Ovary (tissue), 3 donors: ENCODE measurements around the gene PRM2.

Experiments used
- EP300 ChIP-seq: sonication (generic); formaldehyde crosslinking; IDR thresholded peaks from one replicate; pipeline ENCODE4 v1.6.1; 2017; ENCODE audit warnings: antibody characterized with exemption
- TF ChIP-seq, protein P1 (sequence below), 3 donors: fragments of 450-650 bp in 2 of 3; fragments of 200-600 bp in 1 of 3; IDR thresholded peaks; one replicate each; pipeline versions ENCODE4 v1.5.1 to v1.8.0; 2016 to 2022; ENCODE audit warnings: antibody characterized with exemption in 3 of 3, mild to moderate bottlenecking in 1 of 3
- donor health status: DM: no; HTN: no; CAD: no.

DNA sequence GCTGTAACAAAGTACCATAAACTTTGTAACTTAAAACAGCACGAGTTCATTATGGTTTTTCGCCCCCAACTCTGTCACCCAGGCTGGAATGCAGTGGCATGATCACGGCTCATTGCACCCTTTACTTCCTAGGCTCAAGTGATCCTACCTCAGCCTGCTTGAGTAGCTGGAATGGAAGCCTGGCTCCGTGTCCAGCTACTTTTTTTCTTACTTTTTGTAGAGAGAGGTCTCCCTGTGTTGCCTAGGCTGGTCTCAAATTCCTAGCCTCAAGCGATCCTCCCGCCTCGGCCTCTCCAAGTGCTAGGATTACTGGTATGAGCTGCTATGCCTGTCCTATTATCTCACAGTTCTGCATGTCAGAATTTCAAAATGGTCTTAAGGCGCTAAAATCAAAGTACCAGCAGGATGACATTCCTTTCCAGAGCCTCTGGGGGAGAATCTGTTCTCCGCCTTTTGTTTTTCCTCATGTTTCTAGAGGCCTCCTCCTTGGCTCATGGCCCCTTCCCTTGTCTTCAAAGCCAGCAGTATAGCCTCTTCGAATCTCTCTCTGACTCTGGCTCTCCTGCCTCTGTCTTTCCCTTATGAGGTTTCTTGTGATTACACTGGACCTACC, 14.9 kb upstream of the PRM2 start:
- TF ChIP-seq, protein P1, sequence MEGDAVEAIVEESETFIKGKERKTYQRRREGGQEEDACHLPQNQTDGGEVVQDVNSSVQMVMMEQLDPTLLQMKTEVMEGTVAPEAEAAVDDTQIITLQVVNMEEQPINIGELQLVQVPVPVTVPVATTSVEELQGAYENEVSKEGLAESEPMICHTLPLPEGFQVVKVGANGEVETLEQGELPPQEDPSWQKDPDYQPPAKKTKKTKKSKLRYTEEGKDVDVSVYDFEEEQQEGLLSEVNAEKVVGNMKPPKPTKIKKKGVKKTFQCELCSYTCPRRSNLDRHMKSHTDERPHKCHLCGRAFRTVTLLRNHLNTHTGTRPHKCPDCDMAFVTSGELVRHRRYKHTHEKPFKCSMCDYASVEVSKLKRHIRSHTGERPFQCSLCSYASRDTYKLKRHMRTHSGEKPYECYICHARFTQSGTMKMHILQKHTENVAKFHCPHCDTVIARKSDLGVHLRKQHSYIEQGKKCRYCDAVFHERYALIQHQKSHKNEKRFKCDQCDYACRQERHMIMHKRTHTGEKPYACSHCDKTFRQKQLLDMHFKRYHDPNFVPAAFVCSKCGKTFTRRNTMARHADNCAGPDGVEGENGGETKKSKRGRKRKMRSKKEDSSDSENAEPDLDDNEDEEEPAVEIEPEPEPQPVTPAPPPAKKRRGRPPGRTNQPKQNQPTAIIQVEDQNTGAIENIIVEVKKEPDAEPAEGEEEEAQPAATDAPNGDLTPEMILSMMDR (IDR thresholded peaks at IDR 0.05) = no peak
- TF ChIP-seq EP300 = no peak
